Activated T-cell treated with anti-CD3 and anti-CD28 coated beads for 24 hours (primary cell): ENCODE results near the gene GJB6.
"Not testable (repeated sequence)": the region's sequence is repeated elsewhere in the genome, so short reads cannot be mapped to it uniquely, and the experiment has no call there.

Experiments used
- DNase-seq: peaks from one replicate; pipeline ENCODE4 v3.0.0-alpha.2; 2020; ENCODE audit warnings: low read depth

Gene GJB6

DNA sequence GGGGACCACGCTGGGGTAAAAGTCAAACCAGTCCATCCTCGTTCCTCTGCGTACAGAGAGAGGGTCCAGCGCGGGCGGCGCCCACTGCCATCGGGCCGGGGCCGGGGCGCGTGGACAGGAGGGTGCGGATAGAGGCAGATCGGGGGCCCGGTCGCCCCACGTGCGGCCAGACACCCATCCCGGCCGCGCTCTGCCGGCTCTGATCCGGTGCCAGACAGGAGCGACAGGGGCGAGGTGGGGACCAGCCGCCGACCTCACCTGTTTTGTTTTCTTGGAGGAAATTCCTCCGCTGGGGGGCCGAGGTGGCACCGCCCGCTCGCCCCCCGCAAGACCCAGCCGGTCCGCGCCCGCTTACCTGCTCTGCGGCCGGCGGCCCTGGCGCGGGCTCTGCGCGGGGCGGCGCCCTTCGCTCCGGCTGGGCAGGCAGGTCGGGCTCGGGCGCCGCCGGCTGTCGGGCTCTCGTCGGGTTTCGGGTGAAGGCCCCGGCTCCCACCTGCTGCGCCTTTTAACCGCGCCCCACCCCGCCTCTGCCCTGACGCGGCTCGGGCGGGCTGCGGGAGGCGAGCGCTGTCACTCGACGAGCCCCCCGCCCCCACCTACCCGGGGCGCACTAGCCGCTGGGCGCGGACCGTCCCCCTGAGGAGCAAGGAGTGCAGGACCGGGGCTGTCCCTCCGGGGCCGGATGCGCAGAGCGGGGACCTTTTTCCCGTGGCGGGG, at the start of gene GJB6:
TSS of gene GJB6 (minus strand) at position 481 of the 717 bp plus-strand sequence. CDS start 8,839 bp downstream, outside the sequence.
- DNase-seq: no peak

DNA sequence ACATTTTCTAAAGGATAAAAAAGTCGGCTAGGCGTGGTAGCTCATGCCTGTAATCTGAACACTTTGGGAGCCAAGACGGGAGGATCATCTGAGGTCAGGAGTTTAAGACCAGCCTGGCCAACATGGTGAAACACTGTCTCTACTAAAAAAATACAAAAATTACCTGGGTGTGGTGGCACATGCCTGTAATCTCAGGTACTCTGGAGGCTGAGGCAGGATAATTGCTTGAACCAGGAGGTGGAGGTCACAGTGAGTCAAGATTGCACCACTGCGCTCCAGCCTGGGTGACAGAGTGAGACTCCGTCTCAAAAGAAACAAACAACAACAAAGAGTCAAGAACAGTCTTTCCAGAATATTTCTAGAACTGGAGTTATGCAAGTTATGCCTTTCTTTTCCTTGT, 44.8 kb upstream of the GJB6 start:
- DNase-seq: not testable (repeated sequence)

DNA sequence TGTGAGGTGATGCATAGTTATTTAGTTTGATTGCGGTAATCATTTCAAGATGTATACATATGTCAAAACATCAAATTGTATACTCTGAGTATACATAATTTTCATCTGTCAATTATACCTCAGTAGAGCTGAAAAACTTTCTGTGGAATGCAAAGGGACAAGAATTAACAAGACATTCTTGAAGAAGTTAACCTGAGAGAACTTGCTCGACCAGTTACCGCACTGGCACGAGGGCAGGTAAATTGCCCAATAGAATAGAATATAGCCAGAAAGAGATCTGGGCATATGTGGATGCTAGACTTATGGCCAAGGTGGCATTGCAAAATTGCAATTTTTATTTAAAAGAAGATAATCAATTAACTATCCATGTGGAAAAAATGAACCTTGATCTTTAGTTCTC, 42.3 kb upstream of the GJB6 start:
- DNase-seq: no peak

DNA sequence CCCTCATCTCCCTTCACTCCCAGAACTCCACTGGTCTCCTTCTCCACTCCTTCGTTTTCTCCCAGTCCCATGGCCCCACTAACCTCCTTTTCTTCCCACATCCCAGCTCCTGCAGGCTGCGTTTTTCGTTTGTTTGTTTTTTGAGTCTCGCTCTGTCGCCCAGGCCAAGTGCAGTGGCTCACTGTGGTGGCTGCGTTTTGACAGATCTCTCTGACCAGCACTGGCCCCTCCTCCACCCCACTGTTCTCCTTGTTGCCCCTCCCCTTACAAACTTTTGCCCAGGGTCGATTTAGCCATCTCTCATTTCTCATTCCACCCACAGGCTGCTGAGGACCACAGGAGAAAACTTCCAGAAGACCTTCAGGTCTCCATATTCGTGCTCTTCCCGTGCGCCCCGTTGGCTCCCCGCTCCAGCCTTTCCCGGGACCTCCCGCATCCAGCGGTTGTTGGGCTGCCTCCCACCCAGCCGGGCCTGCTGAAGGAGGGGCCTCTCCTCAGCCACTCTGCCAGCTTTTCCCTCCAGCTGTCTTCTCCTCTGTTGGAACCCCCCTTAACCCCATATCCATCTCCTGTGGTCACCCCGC, 40.6 kb upstream of the GJB6 start:
- DNase-seq: no peak

DNA sequence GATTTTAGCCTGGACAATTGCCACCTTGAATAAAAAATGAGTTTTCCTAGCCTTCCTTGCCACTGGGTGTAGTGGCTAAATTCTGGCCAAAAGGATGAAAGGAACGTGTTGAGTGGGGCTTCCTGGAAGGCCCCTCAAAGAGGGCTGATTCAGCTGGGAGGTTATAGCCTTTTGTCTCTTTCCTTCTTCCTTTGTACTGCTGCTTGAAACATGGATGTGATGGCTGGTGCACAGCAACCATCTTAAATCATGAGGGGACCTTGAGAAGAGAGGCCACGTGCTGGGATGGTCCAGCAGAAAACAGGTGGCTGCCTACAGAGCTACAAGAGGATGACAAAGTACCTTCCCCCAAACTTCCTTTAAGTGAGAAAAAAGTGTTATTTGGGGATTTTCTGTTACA, 40.0 kb upstream of the GJB6 start:
- DNase-seq: no peak

DNA sequence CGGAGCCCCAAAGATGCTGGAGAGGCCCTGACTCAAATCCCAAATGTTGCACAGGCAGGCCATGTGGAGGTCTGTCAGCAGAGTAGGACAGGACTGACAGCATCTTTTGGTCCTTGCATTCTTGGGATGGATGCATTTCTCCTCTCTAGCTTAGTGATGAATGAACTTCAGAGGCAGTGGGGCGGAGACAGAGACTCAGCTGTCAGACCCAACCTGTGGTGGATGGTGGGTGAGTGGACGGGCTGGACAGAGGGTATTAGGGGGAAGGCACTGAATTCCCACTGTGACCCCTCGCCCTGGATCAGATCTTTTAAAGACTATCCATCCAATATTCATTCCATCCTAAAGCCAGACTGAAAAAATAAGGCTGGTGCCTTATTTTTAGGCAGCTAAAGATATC, 39.3 kb upstream of the GJB6 start:
- no peak for DNase-seq

DNA sequence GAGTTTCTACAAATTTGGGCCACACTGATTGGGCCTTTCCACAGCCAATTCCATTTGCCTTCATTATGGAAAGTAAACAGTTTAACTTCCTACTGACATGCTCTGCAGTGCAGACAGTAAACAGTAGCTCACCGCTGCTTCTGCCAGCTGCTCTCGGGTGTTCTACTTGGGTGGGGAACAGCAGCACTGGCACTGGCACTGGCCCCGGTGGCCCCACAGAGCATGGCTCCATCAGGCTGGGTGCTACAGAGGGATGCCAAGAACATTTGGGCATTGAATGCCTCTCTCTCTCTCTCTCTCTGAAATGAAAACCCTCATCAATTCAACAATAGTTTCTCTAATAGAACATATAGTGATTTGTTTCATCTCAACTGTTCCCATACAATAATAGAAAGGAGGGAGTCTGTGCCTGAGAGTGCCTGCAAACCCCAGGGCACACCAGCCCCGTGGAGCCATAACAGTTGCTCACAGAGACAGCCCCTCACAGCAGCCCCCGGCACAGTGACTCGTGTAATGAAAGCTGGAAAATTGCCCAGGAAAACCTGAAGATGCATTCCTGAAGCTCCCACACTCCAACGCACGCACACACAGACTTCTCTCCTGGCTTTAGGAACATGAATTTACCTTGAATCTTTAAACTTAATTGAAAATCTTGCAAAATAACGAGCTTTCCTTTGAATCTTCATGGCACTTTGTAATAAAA, 38.2 kb upstream of the GJB6 start:
- no peak for DNase-seq

DNA sequence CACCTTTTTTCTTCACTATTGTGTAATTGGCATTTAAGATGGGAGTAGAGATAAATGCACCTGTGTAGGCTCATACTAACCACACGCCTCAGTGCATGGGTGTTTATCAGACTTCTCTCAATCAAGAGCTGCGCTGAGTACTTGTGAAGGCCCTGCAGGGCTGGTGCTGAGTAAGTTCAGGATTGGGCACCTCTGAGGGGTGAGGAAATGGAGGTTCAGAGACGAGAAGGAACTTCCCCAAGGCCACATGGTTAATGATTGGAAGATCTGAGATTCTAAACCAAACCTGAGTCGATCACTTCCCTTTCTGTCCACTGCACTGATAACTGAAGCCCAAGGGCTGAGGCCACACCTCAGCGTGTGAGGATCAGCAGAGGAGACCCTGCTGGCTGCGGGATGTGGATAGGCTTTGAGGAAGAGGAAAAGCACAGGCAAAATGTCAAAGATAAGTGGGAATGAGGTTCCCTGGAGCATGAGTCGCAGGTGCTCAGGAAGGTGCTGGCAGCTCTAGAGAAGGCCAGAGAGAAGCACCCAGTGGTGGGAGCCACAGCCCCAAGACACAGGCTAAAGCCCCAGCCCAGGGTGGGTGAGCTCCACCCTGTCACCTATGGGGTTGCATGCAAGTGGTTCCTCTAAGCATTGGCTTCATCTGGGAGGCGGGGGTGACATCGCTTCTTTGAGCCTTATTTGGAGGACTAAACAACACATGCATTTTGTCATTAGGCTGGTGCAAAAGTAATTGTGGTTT, 32.3 kb upstream of the GJB6 start:
- no peak for DNase-seq

DNA sequence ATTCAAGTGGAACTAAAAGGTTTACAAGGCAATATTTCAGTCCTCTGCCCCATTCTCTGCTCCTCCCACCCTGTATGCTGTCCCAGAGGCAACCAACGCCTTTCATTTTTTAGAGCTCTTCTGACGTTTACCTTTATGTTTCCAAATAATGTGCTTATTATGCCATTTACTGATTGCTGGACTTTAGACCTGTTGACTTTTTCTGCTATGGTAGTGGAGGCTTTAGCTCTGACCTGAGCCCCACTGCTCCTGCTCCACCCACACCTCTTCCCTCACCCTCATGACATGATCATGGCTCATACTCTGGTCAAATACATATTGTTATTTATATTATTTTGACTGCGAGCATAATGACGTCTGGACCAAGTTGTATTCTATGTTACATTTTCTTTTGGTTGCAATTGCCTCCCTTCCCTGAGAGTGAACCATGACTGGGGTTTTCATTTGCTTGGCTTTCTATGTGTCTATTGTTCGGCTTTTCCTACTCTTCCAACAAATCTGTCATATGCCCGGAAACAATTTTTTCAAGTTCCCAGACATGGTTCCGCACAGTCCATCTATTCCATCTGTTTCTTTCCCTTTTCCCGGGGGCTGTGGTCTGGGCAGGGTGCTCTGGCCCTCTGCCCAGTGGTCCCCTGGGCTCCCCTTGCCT, 31.4 kb upstream of the GJB6 start:
- no peak for DNase-seq

DNA sequence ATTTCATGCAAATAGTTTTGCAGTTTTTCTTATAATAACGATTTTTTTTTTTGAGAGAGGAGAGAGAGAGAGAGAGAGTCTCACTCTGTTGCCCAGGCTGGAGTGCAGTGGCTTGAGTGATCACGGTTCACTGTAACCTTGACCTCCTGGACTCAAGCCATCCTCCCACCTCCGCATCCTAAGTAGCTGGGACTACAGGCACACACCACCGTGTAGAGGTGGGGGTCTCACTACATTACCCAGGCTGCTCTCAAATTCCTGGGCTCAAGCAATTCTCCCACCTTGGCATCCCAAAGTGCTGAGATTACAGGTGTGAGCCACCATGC, 26.8 kb upstream of the GJB6 start:
- no peak for DNase-seq

DNA sequence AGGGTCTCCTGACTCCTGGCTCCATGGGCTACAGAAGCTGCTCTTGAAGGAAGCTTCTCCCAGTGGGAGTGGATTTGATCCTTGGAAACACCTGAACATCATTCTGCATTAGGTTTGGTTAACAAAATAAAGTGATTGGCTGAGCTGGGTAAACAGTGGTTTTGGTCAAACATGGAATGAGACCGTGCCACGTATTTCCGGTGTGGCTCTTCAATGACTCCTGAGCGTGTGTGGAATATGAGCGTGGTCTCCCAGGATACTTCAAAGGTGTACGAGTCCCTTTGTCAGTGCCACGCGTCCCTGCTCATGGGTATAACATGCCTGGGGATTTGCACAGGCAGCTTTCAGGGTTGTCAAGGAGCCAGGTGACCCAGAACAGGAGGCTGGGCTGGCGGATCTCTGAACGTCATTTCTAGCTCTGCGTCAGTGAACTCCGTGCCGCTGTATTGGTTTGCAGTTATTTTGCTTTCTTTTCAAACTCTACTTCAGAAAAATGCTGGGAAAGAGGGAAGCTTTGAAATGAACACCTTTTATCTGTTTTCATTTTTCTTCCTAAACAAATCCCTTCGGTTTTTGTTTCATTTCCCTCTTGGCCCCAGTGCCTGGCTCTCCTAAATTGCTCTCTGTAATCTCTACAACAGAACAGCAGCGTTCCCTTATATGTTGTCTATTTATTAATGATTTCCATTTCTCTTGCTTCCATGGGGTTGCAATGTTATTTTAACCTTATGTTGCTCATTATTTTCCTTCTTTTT, 26.3 kb upstream of the GJB6 start:
- DNase-seq: no peak

DNA sequence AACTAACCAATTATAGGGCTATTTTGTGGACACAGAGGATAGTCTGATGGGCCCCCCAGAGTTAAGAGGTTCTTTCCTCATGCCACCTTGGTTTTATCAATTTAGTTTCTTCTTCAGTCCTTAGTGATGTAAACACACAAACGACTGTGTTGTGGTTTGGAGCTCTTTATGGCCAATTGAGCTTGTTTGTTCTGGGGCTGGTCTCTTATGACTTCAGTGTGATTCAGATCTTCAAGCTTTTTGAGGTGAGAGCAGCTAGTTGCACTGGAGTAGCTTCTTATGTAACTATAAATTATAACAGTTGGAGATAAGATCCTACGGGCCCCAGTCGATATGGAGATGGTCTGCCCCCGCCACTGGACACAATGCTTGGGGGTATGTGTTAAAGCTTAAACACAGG, 22.0 kb upstream of the GJB6 start:
- no peak for DNase-seq

DNA sequence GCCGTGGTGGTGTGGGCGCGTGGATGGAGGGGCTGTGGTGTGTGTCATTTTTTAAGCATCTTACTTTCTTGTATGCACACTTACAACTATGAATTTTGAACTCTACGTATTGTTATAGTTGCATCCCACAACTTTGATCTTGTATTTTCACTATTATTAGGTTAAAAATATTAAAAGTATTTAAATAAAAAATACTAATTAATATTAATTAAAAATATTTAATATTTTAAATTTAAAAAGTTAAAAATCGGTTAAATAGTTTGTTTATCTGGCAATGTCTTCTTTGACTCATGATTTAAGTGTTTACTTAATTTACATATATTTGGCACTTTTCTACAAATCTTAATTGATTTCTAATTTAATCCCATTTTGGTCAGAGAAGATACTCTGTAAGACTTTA, 17.8 kb upstream of the GJB6 start:
- DNase-seq: no peak

DNA sequence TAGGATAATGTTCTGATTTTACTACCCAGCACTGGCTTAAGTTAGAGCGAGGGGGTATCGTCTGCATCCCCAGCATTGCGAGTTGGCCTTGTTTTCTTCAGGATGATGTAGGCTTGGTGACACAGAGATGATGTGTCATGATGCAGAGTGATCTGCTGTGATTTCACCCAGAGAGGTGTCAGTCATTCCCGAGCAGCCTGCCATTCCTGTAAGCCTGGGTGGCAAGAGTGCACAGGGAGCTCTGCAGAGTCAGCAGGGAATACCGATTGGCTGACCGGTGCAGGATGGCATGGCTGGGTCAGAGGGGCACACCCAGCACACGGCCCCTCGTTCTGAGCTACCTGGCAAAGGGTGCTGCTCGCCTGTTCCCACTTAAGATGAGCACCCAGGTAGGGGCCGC, 15.8 kb upstream of the GJB6 start:
- DNase-seq: no peak

DNA sequence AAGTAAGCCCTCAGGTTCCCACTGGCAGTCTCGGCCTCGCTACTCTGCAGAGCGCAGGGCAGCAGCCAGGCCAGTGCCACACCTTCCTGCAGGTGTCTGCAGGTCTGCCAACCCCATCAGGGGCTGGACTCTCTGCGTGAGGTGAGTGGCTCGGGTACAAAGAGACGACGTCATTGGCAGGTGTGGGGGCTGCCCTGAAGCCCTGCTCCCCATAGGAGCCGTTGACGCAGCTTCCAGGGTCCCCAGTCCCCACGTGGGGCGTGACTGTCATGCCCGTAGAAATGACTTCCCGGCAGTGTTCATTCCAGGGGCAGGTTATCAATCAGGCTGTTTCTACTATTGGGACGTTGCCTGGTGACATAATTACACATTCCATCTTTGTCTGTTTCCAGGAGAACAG, 15.3 kb upstream of the GJB6 start:
- no peak for DNase-seq

DNA sequence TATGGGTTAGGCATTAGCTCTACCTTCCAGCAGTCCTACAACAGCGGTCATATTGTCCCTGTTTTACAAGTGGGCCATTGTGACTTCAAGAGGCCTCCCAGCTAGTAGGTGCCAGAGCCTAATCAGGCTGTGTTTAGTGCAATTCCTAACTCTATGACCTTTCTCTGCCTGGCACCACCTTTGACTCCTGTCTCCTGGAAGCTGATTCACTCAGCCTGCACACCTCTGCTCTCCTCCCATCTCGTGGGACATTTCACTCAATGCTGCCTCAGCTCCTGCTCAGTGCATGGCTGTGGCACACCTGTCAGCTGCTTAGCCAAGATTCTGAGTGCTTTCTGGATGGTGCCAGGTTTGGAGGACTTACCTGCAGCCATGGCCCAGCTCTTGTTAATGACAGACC, 9.5 kb upstream of the GJB6 start:
- no peak for DNase-seq

DNA sequence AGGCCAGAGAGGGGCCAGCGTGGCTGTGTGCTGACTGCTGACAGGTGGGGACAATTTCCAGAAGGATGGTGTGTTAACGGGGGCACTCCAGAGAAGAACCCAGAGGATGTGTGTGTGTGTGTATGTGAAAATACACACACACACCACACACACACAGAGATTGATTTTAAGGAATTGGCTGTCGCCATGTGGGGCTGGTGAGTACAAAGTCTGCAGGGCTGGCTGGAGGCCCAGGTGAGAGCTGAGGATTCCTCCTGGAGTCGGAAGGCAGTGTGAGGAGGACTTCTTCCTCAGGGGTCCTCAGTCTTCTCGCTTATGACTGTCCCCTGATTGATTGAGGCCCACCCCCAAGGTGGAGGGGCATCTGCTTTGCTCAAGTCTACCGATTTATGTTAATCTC, 7.6 kb upstream of the GJB6 start:
- DNase-seq: no peak

DNA sequence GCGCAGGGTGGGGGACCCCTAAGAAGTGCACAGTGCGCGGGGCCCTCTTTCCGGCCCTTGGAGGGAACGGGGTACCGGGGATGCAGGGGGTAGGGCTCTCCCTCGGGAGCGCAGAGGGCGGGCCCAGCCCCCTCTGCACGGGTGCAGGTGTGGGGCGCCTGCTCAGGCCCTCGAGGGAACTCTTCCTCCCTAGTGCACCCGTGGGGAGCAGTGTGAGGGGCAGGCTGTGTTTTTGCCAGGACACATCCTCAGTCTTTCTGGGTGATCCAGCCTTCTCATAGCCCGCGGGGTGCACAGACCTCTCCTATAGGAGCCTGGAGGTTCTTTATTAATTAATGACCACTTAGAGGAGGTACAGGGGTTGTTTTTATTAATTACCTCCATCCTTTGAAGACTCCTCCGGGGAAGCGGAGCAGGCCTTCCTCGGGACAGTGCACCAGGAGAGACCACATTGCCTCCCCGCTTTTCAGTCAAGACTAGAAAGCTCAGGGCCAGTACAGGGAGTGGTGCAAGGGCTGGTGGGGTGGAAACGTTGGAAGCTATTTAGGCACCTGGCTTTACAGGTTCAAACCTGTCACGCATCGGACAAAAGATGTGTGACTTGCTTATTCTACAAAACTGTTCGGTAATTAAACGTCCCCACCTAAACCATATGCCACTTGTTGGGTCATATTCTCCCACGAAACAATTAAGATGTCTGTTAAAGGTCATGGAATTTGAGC, 598 bp upstream of the GJB6 start:
- DNase-seq: no peak

DNA sequence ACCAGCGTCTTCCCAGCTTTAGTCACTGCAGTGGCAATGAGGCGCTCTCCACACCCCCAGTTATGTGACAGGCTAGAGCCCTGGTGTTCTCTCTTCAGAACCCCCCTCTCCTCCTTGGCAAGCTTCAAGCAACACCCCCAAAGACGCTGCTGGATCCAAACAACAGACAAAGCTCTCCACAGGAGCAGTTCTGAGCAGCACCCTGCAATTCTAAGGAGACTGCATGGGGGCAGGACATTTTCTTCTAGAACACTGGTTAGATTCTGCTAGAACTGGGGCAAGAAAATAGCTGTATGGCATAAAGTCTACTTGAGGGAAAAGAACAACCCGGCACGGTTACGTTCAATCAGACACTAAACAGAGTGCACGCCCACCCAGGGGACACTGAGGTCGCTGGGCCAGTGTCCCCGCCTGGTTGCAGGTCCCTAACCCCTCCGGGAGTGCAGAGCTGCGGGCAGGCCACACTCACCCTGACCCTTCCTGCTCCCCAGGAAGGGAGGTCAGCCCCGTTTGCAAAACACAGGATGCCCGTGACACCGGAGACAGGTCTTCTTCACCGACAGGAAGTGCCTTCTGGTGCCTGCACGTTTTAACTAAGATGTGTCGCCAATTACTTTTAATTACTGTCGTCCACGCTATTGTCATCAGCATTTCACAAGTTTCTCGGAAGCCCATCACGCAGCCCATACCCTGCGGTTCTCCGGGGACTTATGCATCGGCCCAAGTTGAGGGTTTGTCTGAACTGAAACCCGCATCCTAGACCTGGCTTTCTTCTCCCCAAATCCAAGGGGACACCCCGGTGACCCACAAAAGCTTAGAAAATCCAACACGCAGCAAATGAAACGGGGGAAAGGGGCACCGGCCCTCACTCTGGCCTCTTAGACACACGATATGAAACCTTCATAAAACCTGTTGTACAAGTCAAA, 943 bp downstream of the GJB6 start:
- no peak for DNase-seq

DNA sequence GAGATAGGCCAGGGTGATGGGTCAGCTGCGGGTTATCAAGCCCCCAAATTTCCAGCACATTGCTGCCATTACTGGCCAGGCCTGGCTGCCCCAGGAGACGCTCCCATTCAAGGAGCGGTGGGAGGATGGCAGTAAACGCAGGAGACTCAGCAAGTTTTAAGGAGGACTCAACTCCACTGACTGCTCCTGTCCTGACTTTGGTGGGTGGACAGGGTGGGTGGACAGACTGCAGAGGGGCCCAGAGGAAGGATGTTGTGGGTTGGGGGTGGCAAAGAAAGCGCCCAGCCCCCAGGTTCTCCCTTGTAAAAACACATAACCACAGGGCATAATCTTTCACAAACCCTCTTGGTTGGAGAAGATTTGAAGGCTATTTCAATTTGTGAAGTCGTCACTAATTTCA, 4.4 kb downstream of the GJB6 start:
- no peak for DNase-seq
